Caco-2 (cell line): Measurements from ENCODE around the gene ZBTB22. TPM values are rescaled to one million over a fixed set of nuclear protein-coding genes. Genes with fewer than 3 reads are reported as not detected.
A peak's percentile ranks its signal among the peaks of the same experiment; 100 is the strongest.

Experiments used
- BruUV-seq: library from RNA; stranded (reverse); fragments of 400-500 nt; replicated peaks from 2 replicates; lab custom pipeline; 2021; lab: Mats Ljungman, UMichigan
- CTCF ChIA-PET: fragments of 300-600 bp; sonication (Branson Sonifier 250); formaldehyde crosslinking; loops from one replicate; lab custom pipeline; 2022; ENCODE audit warnings: antibody characterized with exemption; lab: Charles Lee
- POLR2A ChIA-PET: fragments of 300-600 bp; sonication (Branson Sonifier 250); formaldehyde crosslinking; loops from one replicate; lab custom pipeline; 2022; ENCODE audit warnings: antibody characterized with exemption; lab: Charles Lee
- DNase-seq, 2 experiments: peaks; one replicate each; pipeline versions ENCODE4 v3.0.0 to v3.0.0-alpha.2; 2020 to 2022
- H3K27me3 ChIP-seq: replicated peaks from 2 replicates; pipeline ENCODE4 v1.6.0; 2011; ENCODE audit warnings: low read length; ENCODE audit not compliant: control insufficient read depth, insufficient read depth
- H3K36me3 ChIP-seq: 2 replicates; pipeline ENCODE4 v1.5.1; 2011; ENCODE audit warnings: low read length; ENCODE audit not compliant: control insufficient read depth, insufficient read depth
- H3K4me1 ChIP-seq: fragments of 250-450 bp; sonication (Bioruptor Pico); 2 replicates; pipeline ENCODE4 v1.5.1; 2020; ENCODE audit warnings: mild to moderate bottlenecking
- H3K4me3 ChIP-seq: 2 replicates; pipeline ENCODE4 v1.5.1; 2011; ENCODE audit warnings: low read depth, mild to moderate bottlenecking, control low read depth, low read length
- H3K9me3 ChIP-seq: fragments of 250-450 bp; sonication (Bioruptor Pico); 2 replicates; pipeline ENCODE4 v1.5.1; 2020; ENCODE audit warnings: mild to moderate bottlenecking, moderate library complexity
- H3K27ac Mint-ChIP-seq: one replicate; pipeline ENCODE4 v1.8.0; 2022; ENCODE audit warnings: mixed read lengths; ENCODE audit not compliant: unreplicated experiment
- H3K27me3 Mint-ChIP-seq: one replicate; pipeline ENCODE4 v1.8.0; 2022; ENCODE audit warnings: mixed read lengths; ENCODE audit not compliant: insufficient read depth, unreplicated experiment
- H3K36me3 Mint-ChIP-seq: one replicate; pipeline ENCODE4 v1.8.0; 2022; ENCODE audit warnings: mild to moderate bottlenecking, mixed read lengths; ENCODE audit not compliant: insufficient read depth, unreplicated experiment
- H3K4me1 Mint-ChIP-seq: one replicate; pipeline ENCODE4 v1.8.0; 2022; ENCODE audit warnings: low read depth, mixed read lengths; ENCODE audit not compliant: unreplicated experiment
- H3K4me3 Mint-ChIP-seq: one replicate; pipeline ENCODE4 v1.8.0; 2022; ENCODE audit warnings: mild to moderate bottlenecking, moderate library complexity, mixed read lengths; ENCODE audit not compliant: unreplicated experiment
- H3K9me3 Mint-ChIP-seq: one replicate; pipeline ENCODE4 v1.8.0; 2022; ENCODE audit warnings: mixed read lengths; ENCODE audit not compliant: unreplicated experiment
- CTCF ChIP-seq, 2 experiments: fragments of 200-600 bp in 1 of 2; IDR thresholded peaks; 1 replicate in 1 of 2; 2 replicates in 1 of 2; pipeline versions ENCODE4 v1.5.1 to v1.8.0; 2011 to 2022; ENCODE audit warnings: antibody characterized with exemption in 1 of 2, control low read depth in 1 of 2, inconsistent platforms in 1 of 2, low read depth in 1 of 2, low read length in 1 of 2, mild to moderate bottlenecking in 1 of 2, moderate library complexity in 1 of 2; ENCODE audit not compliant: insufficient read depth in 1 of 2, severe bottlenecking in 1 of 2, unreplicated experiment in 1 of 2
- intact Hi-C: fragments of 100-400 bp; cut with micrococcal nuclease; formaldehyde crosslinking; loops from one replicate; pipeline ENCODE4 v1.10.0; 2022; ENCODE audit not compliant: unreplicated experiment
- total RNA-seq: library from RNA; stranded (reverse); gene quantifications from 2 replicates; pipeline ENCODE4 v1.2.3, GENCODE V29; 2022

The ZBTB22 gene
- total RNA-seq, 1 experiment from 2014 or later = 11.5 TPM

- CTCF ChIA-PET = no interaction called here
- no peak for DNase-seq
- BruUV-seq = no TSS peak
- peaks cover 18% of the 10 kb centered on the region for H3K4me1 ChIP-seq
- H3K27ac Mint-ChIP-seq = peak overlapping the region; percentile 80
- H3K36me3 ChIP-seq = peaks cover 9% of the 10 kb centered on the region
- H3K9me3 Mint-ChIP-seq = no peaks in the 10 kb centered on the region
- H3K4me3 ChIP-seq = 0 out of 2 replicates have a peak overlapping the region, but pooled peaks have one; percentile 6
- TF ChIP-seq CTCF (IDR thresholded peaks at IDR 0.05; ENCODE audit: insufficient read depth in 1 of 2, low read depth in 1 of 2, low read length in 1 of 2, severe bottlenecking in 1 of 2, unreplicated experiment in 1 of 2) = no peak
- no peaks in the 10 kb centered on the region for H3K27me3 Mint-ChIP-seq
- H3K4me3 Mint-ChIP-seq = peak overlapping the region; percentile 95
- POLR2A ChIA-PET = interaction anchor here (0.6 kb wide), 1 partner anchor 43 kb away, joined by 7 read pairs; no protein-coding TSS in a partner anchor
- intact Hi-C loops = no loop called here
- peaks cover 80% of the 10 kb centered on the region for H3K36me3 Mint-ChIP-seq
- peaks cover 24% of the 10 kb centered on the region for H3K4me1 Mint-ChIP-seq
- no peaks in the 10 kb centered on the region for H3K27me3 ChIP-seq
- H3K9me3 ChIP-seq = no peaks in the 10 kb centered on the region
Observed at GRCh38 chr6:33273924-33274902, 43.3 kb downstream of the ZBTB22 start.

GRCh38 chr6:33273129-33273923 lies 44.2 kb downstream of the ZBTB22 start:
- Histone ChIP-seq H3K4me1 (peaks cover 18% of the 10 kb centered on the region), H3K4me3 (peak overlapping the region; percentile 56), H3K9me3 (no peaks in the 10 kb centered on the region), H3K27me3 (no peaks in the 10 kb centered on the region), H3K36me3 (peaks cover 9% of the 10 kb centered on the region)
- Mint-ChIP-seq H3K9me3 (no peaks in the 10 kb centered on the region), H3K4me3 (peak overlapping the region; percentile 95), H3K36me3 (peaks cover 72% of the 10 kb centered on the region), H3K4me1 (peaks cover 24% of the 10 kb centered on the region), H3K27me3 (no peaks in the 10 kb centered on the region), H3K27ac (peak overlapping the region; percentile 100)
- TF ChIP-seq CTCF (IDR thresholded peaks at IDR 0.05; ENCODE audit: insufficient read depth in 1 of 2, low read depth in 1 of 2, low read length in 1 of 2, severe bottlenecking in 1 of 2, unreplicated experiment in 1 of 2) = no peak
- BruUV-seq = no TSS peak
- intact Hi-C loops = no loop called here
- ChIA-PET CTCF (no interaction called here), POLR2A (no interaction called here)
- no peak for DNase-seq
